Inferior parietal cortex (tissue), 1 donor: ENCODE measurements around the gene C9orf153.
"Not testable (repeated sequence)": the region's sequence is repeated elsewhere in the genome, so short reads cannot be mapped to it uniquely, and the experiment has no call there.

ENCODE experiments used
- DNase-seq: peaks from one replicate; pipeline ENCODE4 v3.0.0-alpha.2; 2016; ENCODE audit errors: extremely low spot score

The C9orf153 gene

GRCh38 chr9:86259557-86259956 is at the start of gene C9orf153:
Gene C9orf153, minus strand, starts transcription at chr9:86259657. Its CDS starts 30,054 bp downstream, at chr9:86229603.
- DNase-seq = no peak

- DNase-seq = no peak
Observed at GRCh38 chr9:86308687-86309086, 49.2 kb upstream of the C9orf153 start.

- DNase-seq = no peak
Observed at GRCh38 chr9:86304236-86304730, 44.8 kb upstream of the C9orf153 start.

- DNase-seq = no peak
Observed at GRCh38 chr9:86303316-86303975, 44.0 kb upstream of the C9orf153 start.

GRCh38 chr9:86301686-86302085 is 42.2 kb upstream of the C9orf153 start:
- DNase-seq = no peak

GRCh38 chr9:86300701-86301100 is 41.2 kb upstream of the C9orf153 start:
- no peak for DNase-seq

GRCh38 chr9:86298873-86299272 is 39.4 kb upstream of the C9orf153 start:
- no peak for DNase-seq

GRCh38 chr9:86290341-86290740 is 30.9 kb upstream of the C9orf153 start:
- DNase-seq = not testable (repeated sequence)

GRCh38 chr9:86288499-86289198 is 29.2 kb upstream of the C9orf153 start:
- no peak for DNase-seq

GRCh38 chr9:86287013-86287412 is 27.6 kb upstream of the C9orf153 start:
- no peak for DNase-seq

- no peak for DNase-seq
Observed at GRCh38 chr9:86286278-86286677, 26.8 kb upstream of the C9orf153 start.

GRCh38 chr9:86285261-86285660 is 25.8 kb upstream of the C9orf153 start:
- no peak for DNase-seq

GRCh38 chr9:86282979-86283535 is 23.6 kb upstream of the C9orf153 start:
- peak; percentile 64 for DNase-seq

GRCh38 chr9:86282077-86282978 is 22.9 kb upstream of the C9orf153 start, which contains the start of gene ISCA1:
Gene ISCA1, minus strand, starts transcription at chr9:86282538. Its CDS starts 80 bp downstream, at chr9:86282458.
- peak; percentile 86 for DNase-seq

GRCh38 chr9:86281593-86282076 is 22.2 kb upstream of the C9orf153 start:
- no peak for DNase-seq

GRCh38 chr9:86280580-86280979 is 21.1 kb upstream of the C9orf153 start:
- no peak for DNase-seq

GRCh38 chr9:86279839-86280238 is 20.4 kb upstream of the C9orf153 start:
- DNase-seq = no peak

GRCh38 chr9:86277072-86277471 is 17.6 kb upstream of the C9orf153 start:
- DNase-seq = no peak

- no peak for DNase-seq
Observed at GRCh38 chr9:86275962-86276361, 16.5 kb upstream of the C9orf153 start.

- no peak for DNase-seq
Observed at GRCh38 chr9:86274821-86275643, 15.6 kb upstream of the C9orf153 start.

GRCh38 chr9:86272221-86272620 is 12.8 kb upstream of the C9orf153 start:
- no peak for DNase-seq
